K562 (cell line): Measurements from ENCODE around the gene IL11. TPM values are rescaled to one million over a fixed set of nuclear protein-coding genes. Genes with fewer than 3 reads are reported as not detected.

Source experiments
- AFF1 ChIP-seq, 2 experiments: fragments of 450-650 bp; IDR thresholded peaks; 2 replicates each; pipeline ENCODE4 v1.6.1; 2018; ENCODE audit warnings: mild to moderate bottlenecking in 2 of 2, low read depth in 1 of 2; ENCODE audit not compliant: partially characterized antibody in 2 of 2
- EGR1 ChIP-seq: fragments of 450-650 bp; conservative IDR thresholded peaks from 2 replicates; pipeline ENCODE4 v1.6.1; 2017; ENCODE audit warnings: mild to moderate bottlenecking
- ESRRA ChIP-seq: fragments of 450-650 bp; IDR thresholded peaks from 2 replicates; pipeline ENCODE4 v1.6.1; 2014; ENCODE audit warnings: low read depth, mild to moderate bottlenecking, moderate library complexity, borderline replicate concordance
- MBD2 ChIP-seq: sonication (generic); IDR thresholded peaks from 2 replicates; pipeline ENCODE4 v1.6.1; 2016; ENCODE audit warnings: low read depth, borderline replicate concordance
- MXD1 ChIP-seq: fragments of 250-450 bp; sonication (Bioruptor Pico); IDR thresholded peaks from 2 replicates; pipeline ENCODE4 v1.8.0; 2021; ENCODE audit warnings: borderline replicate concordance, mild to moderate bottlenecking, moderate library complexity; ENCODE audit not compliant: poor library complexity, severe bottlenecking
- NCOA2 ChIP-seq, 2 experiments: fragments of 450-650 bp; IDR thresholded peaks; 2 replicates each; pipeline ENCODE4 v1.6.1; 2018; ENCODE audit warnings: mild to moderate bottlenecking in 2 of 2, moderate library complexity in 1 of 2; ENCODE audit not compliant: partially characterized antibody in 2 of 2
- NFRKB ChIP-seq: fragments of 450-650 bp; IDR thresholded peaks from 2 replicates; pipeline ENCODE4 v1.6.1; 2016; ENCODE audit warnings: low read depth
- NKRF ChIP-seq: fragments of 450-650 bp; IDR thresholded peaks from 2 replicates; pipeline ENCODE4 v1.6.1; 2016; ENCODE audit warnings: borderline replicate concordance
- PREB ChIP-seq: sonication (generic); formaldehyde crosslinking; IDR thresholded peaks from 2 replicates; pipeline ENCODE4 v1.8.1; 2023; ENCODE audit warnings: mild to moderate bottlenecking, missing genetic modification reagents
- SUPT5H ChIP-seq: fragments of 450-650 bp; IDR thresholded peaks from 2 replicates; pipeline ENCODE4 v1.6.1; 2016
- TEAD1 ChIP-seq, 2 experiments: fragments of 450-650 bp in 1 of 2; sonication (generic) in 1 of 2; formaldehyde crosslinking; IDR thresholded peaks; 2 replicates each; pipeline versions ENCODE4 v1.4.0 to v1.8.0; 2020 to 2022; ENCODE audit warnings: mild to moderate bottlenecking in 2 of 2, missing genetic modification reagents in 1 of 2
- TEAD4 ChIP-seq, 2 experiments: sonication (generic) in 1 of 2; formaldehyde crosslinking in 1 of 2; IDR thresholded peaks; 2 replicates each; pipeline versions ENCODE4 v1.6.1 to v1.8.0; 2012 to 2022; ENCODE audit warnings: borderline replicate concordance in 1 of 2, inconsistent platforms in 1 of 2, low read length in 1 of 2, mild to moderate bottlenecking in 1 of 2, missing genetic modification reagents in 1 of 2
- ZBTB2 ChIP-seq: fragments of 450-650 bp; IDR thresholded peaks from 2 replicates; pipeline ENCODE4 v1.6.1; 2016; ENCODE audit warnings: antibody characterized with exemption
- ZNF511 ChIP-seq: sonication (generic); formaldehyde crosslinking; IDR thresholded peaks from 2 replicates; pipeline ENCODE4 v1.8.0; 2022; ENCODE audit warnings: mild to moderate bottlenecking, missing genetic modification reagents
- polyA plus RNA-seq, 8 experiments: library from polyadenylated mRNA; depleted of rRNA in 4 of 8; stranded (reverse) in 5 of 8; unstranded in 3 of 8; fragments of >200 nt; fragmentation: Nextera tagmentation in 2 of 8; fragmentation: Illumina TruSeq in 1 of 8; extraction: Ambion mirVana in 2 of 8; extraction: Trizol in 1 of 8; gene quantifications; 2 replicates each; pipeline versions ENCODE4 v1.2.1 to v1.2.3, GENCODE V29; 2011 to 2014; ENCODE audit warnings: inconsistent platforms in 1 of 8, missing spikeins in 1 of 8
- total RNA-seq, 7 experiments: library from RNA; depleted of rRNA in 6 of 7; stranded (reverse); fragments of >200 nt in 6 of 7; fragmentation: Illumina TruSeq in 2 of 7; extraction: Trizol in 2 of 7; gene quantifications; 2 replicates each; pipeline versions ENCODE4 v1.2.1 to v1.2.3, GENCODE V29; 2011 to 2021; ENCODE audit warnings: low replicate concordance in 1 of 7

Gene IL11
- total and polyA plus RNA-seq, 9 of the 15 experiments (the other 6 are each of a cell fraction or from before 2014, with no cell fraction given): 0.04 to 0.42 (median 0.06) TPM; not detected in 6

- peak in 1 of 2 experiments; percentile 71; a peak in 1 of 4 replicates for TF ChIP-seq TEAD1 (CRISPR knock-in tag; IDR thresholded peaks at IDR 0.05)
- no peak for TF ChIP-seq ESRRA
- peak; percentile 73; the same call in 1 of the 2 replicates for TF ChIP-seq EGR1
- 0 out of 2 replicates have a peak, but pooled peaks have one; percentile 29 for TF ChIP-seq NKRF
- TF ChIP-seq MBD2: no peak
- TF ChIP-seq NCOA2 (IDR thresholded peaks at IDR 0.05; ENCODE audit: partially characterized antibody in 2 of 2): no peak
- no peak for TF ChIP-seq PREB (CRISPR knock-in tag)
- no peak for TF ChIP-seq MXD1 (CRISPR knock-in tag)
- no peak for TF ChIP-seq TEAD4 (IDR thresholded peaks at IDR 0.05; ENCODE audit: low read length)
- peak; percentile 29; the same call in 1 of the 2 replicates for TF ChIP-seq TEAD4 (CRISPR knock-in tag; IDR thresholded peaks at IDR 0.05; ENCODE audit: borderline replicate concordance)
- 0 out of 2 replicates have a peak, but pooled peaks have one; percentile 21 for TF ChIP-seq ZBTB2
- TF ChIP-seq NFRKB: peak; percentile 46; the same call in 1 of the 2 replicates
- no peak for TF ChIP-seq AFF1 (IDR thresholded peaks at IDR 0.05; ENCODE audit: low read depth in 1 of 2, partially characterized antibody in 2 of 2)
- peak; percentile 76 for TF ChIP-seq SUPT5H
- TF ChIP-seq ZNF511 (CRISPR knock-in tag): peak; percentile 51; the same call in 1 of the 2 replicates
Measured at GRCh38 chr19:55339889-55340783, 30.1 kb downstream of the IL11 start (continued).
